Type B pancreatic cell (in vitro differentiated cells): Measurements from ENCODE around the gene MRPL52. TPM values are rescaled to one million over a fixed set of nuclear protein-coding genes. Genes with fewer than 3 reads are reported as not detected.

Source experiments
- DNase-seq: peaks from one replicate; pipeline ENCODE4 v3.0.0; 2021; ENCODE audit warnings: mixed read lengths; ENCODE audit not compliant: unreplicated experiment; ENCODE audit errors: extremely low spot score
- H3K27ac Mint-ChIP-seq: 2 replicates; pipeline ENCODE4 v1.8.0; 2021; ENCODE audit warnings: mild to moderate bottlenecking, mixed read lengths
- H3K27me3 Mint-ChIP-seq: 2 replicates; pipeline ENCODE4 v1.8.0; 2021; ENCODE audit warnings: mixed read lengths
- H3K36me3 Mint-ChIP-seq: 2 replicates; pipeline ENCODE4 v1.8.0; 2021; ENCODE audit warnings: mixed read lengths
- H3K4me1 Mint-ChIP-seq: one replicate; pipeline ENCODE4 v1.8.0; 2021; ENCODE audit warnings: mixed read lengths; ENCODE audit not compliant: unreplicated experiment
- H3K4me3 Mint-ChIP-seq: 2 replicates; pipeline ENCODE4 v1.8.0; 2021; ENCODE audit warnings: mild to moderate bottlenecking, mixed read lengths
- H3K9me3 Mint-ChIP-seq: 2 replicates; pipeline ENCODE4 v1.8.0; 2021; ENCODE audit warnings: mixed read lengths
- total RNA-seq: library from RNA; stranded (reverse); gene quantifications from 2 replicates; pipeline ENCODE4 v1.2.1, GENCODE V29; 2021; ENCODE audit warnings: low replicate concordance
- TF ChIP-seq, protein P1 (sequence below): fragments of 200-600 bp; sonication (generic); conservative IDR thresholded peaks from 2 replicates; pipeline ENCODE4 v1.5.0; 2021; ENCODE audit warnings: antibody characterized with exemption, mild to moderate bottlenecking

MRPL52 gene
- total RNA-seq, 1 donor from 2014 or later = 96.6 TPM

DNA sequence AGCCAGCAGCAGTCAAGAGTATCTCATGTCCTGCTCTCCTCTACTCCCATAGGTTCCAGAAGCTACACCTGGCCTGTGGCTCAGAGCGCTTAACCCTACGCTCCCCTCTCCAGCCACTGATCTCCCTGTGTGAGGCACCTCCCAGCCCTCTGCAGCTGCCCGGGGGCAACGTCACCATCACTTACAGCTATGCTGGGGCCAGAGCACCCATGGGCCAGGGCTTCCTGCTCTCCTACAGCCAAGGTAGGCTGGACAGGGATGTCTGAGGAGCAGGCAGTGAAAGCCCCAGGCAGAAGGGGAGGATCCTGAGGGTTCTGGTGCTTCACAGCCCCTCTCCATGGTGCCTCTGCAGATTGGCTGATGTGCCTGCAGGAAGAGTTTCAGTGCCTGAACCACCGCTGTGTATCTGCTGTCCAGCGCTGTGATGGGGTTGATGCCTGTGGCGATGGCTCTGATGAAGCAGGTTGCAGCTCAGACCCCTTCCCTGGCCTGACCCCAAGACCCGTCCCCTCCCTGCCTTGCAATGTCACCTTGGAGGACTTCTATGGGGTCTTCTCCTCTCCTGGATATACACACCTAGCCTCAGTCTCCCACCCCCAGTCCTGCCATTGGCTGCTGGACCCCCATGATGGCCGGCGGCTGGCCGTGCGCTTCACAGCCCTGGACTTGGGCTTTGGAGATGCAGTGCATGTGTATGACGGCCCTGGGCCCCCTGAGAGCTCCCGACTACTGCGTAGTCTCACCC is 45.5 kb downstream of the MRPL52 start:
- no peaks in the 10 kb centered on the region for H3K9me3 Mint-ChIP-seq
- DNase-seq = no peak
- TF ChIP-seq, protein P1, sequence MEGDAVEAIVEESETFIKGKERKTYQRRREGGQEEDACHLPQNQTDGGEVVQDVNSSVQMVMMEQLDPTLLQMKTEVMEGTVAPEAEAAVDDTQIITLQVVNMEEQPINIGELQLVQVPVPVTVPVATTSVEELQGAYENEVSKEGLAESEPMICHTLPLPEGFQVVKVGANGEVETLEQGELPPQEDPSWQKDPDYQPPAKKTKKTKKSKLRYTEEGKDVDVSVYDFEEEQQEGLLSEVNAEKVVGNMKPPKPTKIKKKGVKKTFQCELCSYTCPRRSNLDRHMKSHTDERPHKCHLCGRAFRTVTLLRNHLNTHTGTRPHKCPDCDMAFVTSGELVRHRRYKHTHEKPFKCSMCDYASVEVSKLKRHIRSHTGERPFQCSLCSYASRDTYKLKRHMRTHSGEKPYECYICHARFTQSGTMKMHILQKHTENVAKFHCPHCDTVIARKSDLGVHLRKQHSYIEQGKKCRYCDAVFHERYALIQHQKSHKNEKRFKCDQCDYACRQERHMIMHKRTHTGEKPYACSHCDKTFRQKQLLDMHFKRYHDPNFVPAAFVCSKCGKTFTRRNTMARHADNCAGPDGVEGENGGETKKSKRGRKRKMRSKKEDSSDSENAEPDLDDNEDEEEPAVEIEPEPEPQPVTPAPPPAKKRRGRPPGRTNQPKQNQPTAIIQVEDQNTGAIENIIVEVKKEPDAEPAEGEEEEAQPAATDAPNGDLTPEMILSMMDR = no peak
- peaks cover 14% of the 10 kb centered on the region for H3K4me1 Mint-ChIP-seq
- H3K36me3 Mint-ChIP-seq = peaks cover 20% of the 10 kb centered on the region
- no peak overlapping the region for H3K27ac Mint-ChIP-seq
- no peak overlapping the region for H3K4me3 Mint-ChIP-seq
- H3K27me3 Mint-ChIP-seq = no peaks in the 10 kb centered on the region

DNA sequence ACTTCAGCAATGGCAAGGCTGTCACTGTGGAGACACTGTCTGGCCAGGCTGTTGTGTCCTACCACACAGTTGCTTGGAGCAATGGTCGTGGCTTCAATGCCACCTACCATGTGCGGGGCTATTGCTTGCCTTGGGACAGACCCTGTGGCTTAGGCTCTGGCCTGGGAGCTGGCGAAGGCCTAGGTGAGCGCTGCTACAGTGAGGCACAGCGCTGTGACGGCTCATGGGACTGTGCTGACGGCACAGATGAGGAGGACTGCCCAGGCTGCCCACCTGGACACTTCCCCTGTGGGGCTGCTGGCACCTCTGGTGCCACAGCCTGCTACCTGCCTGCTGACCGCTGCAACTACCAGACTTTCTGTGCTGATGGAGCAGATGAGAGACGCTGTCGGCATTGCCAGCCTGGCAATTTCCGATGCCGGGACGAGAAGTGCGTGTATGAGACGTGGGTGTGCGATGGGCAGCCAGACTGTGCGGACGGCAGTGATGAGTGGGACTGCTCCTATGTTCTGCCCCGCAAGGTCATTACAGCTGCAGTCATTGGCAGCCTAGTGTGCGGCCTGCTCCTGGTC is 46.1 kb downstream of the MRPL52 start:
- H3K27ac Mint-ChIP-seq = no peak overlapping the region
- TF ChIP-seq, protein P1 = no peak
- peaks cover 9% of the 10 kb centered on the region for H3K4me1 Mint-ChIP-seq
- H3K4me3 Mint-ChIP-seq = no peak overlapping the region
- H3K27me3 Mint-ChIP-seq = no peaks in the 10 kb centered on the region
- no peak for DNase-seq
- no peaks in the 10 kb centered on the region for H3K9me3 Mint-ChIP-seq
- peaks cover 20% of the 10 kb centered on the region for H3K36me3 Mint-ChIP-seq

DNA sequence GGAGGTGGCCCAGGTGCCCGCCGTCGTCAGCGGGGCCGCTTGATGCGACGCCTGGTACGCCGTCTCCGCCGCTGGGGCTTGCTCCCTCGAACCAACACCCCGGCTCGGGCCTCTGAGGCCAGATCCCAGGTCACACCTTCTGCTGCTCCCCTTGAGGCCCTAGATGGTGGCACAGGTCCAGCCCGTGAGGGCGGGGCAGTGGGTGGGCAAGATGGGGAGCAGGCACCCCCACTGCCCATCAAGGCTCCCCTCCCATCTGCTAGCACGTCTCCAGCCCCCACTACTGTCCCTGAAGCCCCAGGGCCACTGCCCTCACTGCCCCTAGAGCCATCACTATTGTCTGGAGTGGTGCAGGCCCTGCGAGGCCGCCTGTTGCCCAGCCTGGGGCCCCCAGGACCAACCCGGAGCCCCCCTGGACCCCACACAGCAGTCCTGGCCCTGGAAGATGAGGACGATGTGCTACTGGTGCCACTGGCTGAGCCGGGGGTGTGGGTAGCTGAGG is 47.4 kb downstream of the MRPL52 start:
- Mint-ChIP-seq H3K36me3 (peaks cover 20% of the 10 kb centered on the region), H3K4me1 (peaks cover 13% of the 10 kb centered on the region), H3K9me3 (no peaks in the 10 kb centered on the region), H3K27ac (no peak overlapping the region), H3K27me3 (no peaks in the 10 kb centered on the region), H3K4me3 (no peak overlapping the region)
- no peak for DNase-seq
- TF ChIP-seq, protein P1 = no peak

DNA sequence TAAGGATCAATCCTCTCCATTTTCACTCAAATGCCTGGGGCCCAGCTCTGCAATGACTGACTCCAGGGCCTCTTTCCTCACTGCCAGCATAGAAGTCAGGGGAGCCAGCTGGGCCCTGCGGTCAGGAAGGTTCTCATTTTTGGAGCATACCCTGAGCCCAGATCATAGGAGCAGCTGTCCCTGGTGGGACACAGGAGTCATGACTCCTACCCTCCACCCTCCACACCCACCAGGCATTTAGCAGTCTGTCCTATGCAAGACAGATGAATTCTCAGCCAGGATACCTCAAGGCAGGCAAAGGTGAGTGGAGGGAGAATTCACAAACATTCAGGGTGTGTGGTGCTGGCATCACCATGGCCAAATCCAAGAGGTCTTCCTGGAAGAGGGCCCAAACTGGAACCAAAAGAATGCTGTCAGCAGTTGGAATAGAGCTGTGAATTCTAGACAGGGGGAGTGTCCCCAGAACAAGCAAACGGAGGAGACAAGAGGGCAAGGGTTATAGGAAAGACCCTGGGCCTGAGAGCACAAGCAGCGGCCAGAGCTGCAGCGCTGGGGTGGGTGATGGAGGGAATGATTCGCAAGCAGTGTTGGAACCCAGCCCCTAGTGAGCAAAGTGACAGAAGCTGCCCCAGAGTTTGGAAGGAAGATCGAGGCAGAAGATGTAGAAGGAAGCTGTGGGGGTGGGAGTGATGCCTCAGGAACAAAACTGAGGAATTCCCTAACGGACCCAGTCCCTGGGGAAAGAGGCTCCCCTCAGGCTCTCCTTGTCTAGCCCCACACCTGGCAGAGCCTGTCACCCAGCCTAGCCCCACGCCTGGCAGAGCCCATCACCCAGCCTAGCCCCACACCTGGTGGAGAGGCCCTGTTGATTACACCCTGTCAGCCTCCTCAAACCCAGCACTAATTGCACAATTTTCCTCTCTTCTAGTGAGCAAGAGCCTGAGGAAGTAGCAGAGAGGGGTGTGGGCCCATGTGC is 48.9 kb downstream of the MRPL52 start:
- peaks cover 14% of the 10 kb centered on the region for H3K36me3 Mint-ChIP-seq
- H3K4me1 Mint-ChIP-seq = peaks cover 19% of the 10 kb centered on the region
- H3K27ac Mint-ChIP-seq = peak overlapping the region; percentile 60
- TF ChIP-seq, protein P1 = no peak
- DNase-seq = no peak
- no peaks in the 10 kb centered on the region for H3K9me3 Mint-ChIP-seq
- no peaks in the 10 kb centered on the region for H3K27me3 Mint-ChIP-seq
- no peak overlapping the region for H3K4me3 Mint-ChIP-seq

DNA sequence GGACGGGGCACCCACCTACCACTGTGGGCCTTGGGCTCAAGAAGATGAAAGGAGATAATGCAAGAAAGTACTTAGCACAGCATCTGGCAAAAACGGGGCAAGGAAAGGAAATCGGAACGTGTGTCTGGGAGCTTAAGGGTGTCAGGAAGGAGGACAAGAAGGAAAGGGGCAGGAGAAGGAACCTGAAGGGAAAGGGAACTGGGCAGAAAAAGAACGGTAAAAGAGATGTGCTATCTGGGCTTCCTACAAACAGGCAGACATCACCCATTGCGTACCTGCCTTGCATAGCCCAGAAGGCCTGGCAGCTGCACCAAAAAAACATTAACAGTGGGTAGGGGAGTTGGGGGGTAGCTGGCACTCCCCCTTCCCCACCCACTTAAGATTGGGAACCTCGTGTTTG is 52.4 kb downstream of the MRPL52 start:
- no peaks in the 10 kb centered on the region for H3K9me3 Mint-ChIP-seq
- peaks cover 37% of the 10 kb centered on the region for H3K4me1 Mint-ChIP-seq
- no peak for DNase-seq
- H3K4me3 Mint-ChIP-seq = no peak overlapping the region
- TF ChIP-seq, protein P1 = no peak
- H3K27ac Mint-ChIP-seq = peak overlapping the region; percentile 82
- H3K27me3 Mint-ChIP-seq = no peaks in the 10 kb centered on the region
- peaks cover 11% of the 10 kb centered on the region for H3K36me3 Mint-ChIP-seq
